Activated naive CD8-positive, alpha-beta T cell treated with anti-CD3 and anti-CD28 coated beads, Interleukin-2, amount 50 U/mL, for 16 hours (primary cell): ENCODE results near the gene PTPRN2.
"Not testable (repeated sequence)": the region's sequence is repeated elsewhere in the genome, so short reads cannot be mapped to it uniquely, and the experiment has no call there.

ENCODE experiments used
- DNase-seq: peaks from one replicate; pipeline ENCODE4 v3.0.0-alpha.2; 2020; ENCODE audit warnings: low read depth, low spot score

PTPRN2 gene

GRCh38 chr7:157499121-157499834, 1088.3 kb downstream of the PTPRN2 start:
- DNase-seq = no peak

GRCh38 chr7:157498657-157499056, 1089.0 kb downstream of the PTPRN2 start:
- DNase-seq = no peak

- no peak for DNase-seq
Measured at GRCh38 chr7:157497744-157498651, 1089.6 kb downstream of the PTPRN2 start.

GRCh38 chr7:157497367-157497743, 1090.3 kb downstream of the PTPRN2 start:
- no peak for DNase-seq

- DNase-seq = no peak
Measured at GRCh38 chr7:157496416-157497275, 1091.0 kb downstream of the PTPRN2 start.

- no peak for DNase-seq
Measured at GRCh38 chr7:157495594-157495993, 1092.0 kb downstream of the PTPRN2 start.

- no peak for DNase-seq
Measured at GRCh38 chr7:157495177-157495553, 1092.5 kb downstream of the PTPRN2 start.

GRCh38 chr7:157494506-157495176, 1093.0 kb downstream of the PTPRN2 start:
- DNase-seq = no peak

GRCh38 chr7:157493776-157494175, 1093.8 kb downstream of the PTPRN2 start:
- DNase-seq = no peak

- DNase-seq = no peak
Measured at GRCh38 chr7:157493017-157493416, 1094.6 kb downstream of the PTPRN2 start.

- no peak for DNase-seq
Measured at GRCh38 chr7:157490465-157490912, 1097.1 kb downstream of the PTPRN2 start.

GRCh38 chr7:157489870-157490269, 1097.8 kb downstream of the PTPRN2 start:
- not testable (repeated sequence) for DNase-seq
